ENCODE measurements around the gene SPATA33. TPM values are rescaled to one million over a fixed set of nuclear protein-coding genes. Genes with fewer than 3 reads are reported as not detected.

The SPATA33 gene
- total RNA-seq, 2 experiments from 2014 or later, result 4.4 to 7.1 TPM

DNA sequence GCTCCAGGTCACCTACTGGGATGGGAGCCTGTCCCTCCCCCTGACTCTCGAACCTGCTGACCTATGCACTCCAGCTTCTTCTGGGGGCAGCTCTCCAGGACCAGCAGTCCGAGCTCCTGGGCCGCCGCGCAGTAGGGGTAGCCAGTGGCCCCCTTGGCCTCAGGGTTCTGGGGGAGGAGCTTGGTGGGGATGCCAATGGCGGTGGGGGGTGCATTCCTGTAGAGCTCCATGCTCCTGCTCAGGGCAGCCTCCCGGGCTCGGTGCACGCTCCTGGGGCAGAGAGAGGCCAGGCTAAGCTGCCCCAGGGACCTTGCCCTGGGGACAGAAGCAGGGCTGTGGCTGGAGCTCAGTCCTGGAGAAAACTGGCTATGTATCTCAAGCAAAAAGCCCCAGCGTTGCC, 51.5 kb downstream of the SPATA33 start:
- ChIA-PET POLR2A (interaction anchor here (1.0 to 2.1 kb wide), 2 partner anchors 15 kb away, joined by 4 to 8 read pairs; no protein-coding TSS in a partner anchor), CTCF (interaction anchor here (2.0 to 4.4 kb wide), 2 partner anchors 85 to 151 kb away, joined by 5 to 45 read pairs; no protein-coding TSS in a partner anchor)
- no peaks in the 10 kb centered on the region for H3K9me3 Mint-ChIP-seq
- TF ChIP-seq CTCF (IDR thresholded peaks at IDR 0.05), result no peak
- ATAC-seq (ENCODE audit: poor library complexity) (no peak), DNase-seq (no peak)
- H3K36me3 Mint-ChIP-seq (ENCODE audit: low read depth), result no peaks in the 10 kb centered on the region
- no peak overlapping the region for H3K27ac ChIP-seq (ENCODE audit: low read depth in 1 of 2, low read length in 2 of 2)
- H3K4me1 ChIP-seq (ENCODE audit: insufficient read depth, low read length), result peaks cover 31% of the 10 kb centered on the region
- peaks cover 0 to 2% of the 10 kb centered on the region in 2 experiments for H3K27me3 ChIP-seq (ENCODE audit: control insufficient read depth in 1 of 2, insufficient read depth in 2 of 2, low read length in 2 of 2)
- no peaks in the 10 kb centered on the region for H3K36me3 ChIP-seq (ENCODE audit: insufficient read depth, low read length)
- H3K9me3 ChIP-seq (ENCODE audit: control insufficient read depth in 1 of 2, insufficient read depth in 1 of 2, low read length in 2 of 2), result no peaks in the 10 kb centered on the region
- H3K27ac Mint-ChIP-seq, result no peak overlapping the region
- peaks cover 6% of the 10 kb centered on the region for H3K4me1 Mint-ChIP-seq (ENCODE audit: low read depth)
- intact Hi-C loops (cut with DNase I, micrococcal nuclease), result no loop called here
- H3K4me3 Mint-ChIP-seq, result no peak overlapping the region
- no peak overlapping the region for H3K4me3 ChIP-seq (ENCODE audit: low read length)
- no peaks in the 10 kb centered on the region for H3K27me3 Mint-ChIP-seq

- Mint-ChIP-seq H3K27me3 (no peaks in the 10 kb centered on the region), H3K4me3 (no peak overlapping the region), H3K36me3 (ENCODE audit: low read depth) (no peaks in the 10 kb centered on the region), H3K9me3 (no peaks in the 10 kb centered on the region), H3K27ac (no peak overlapping the region), H3K4me1 (ENCODE audit: low read depth) (peaks cover 6% of the 10 kb centered on the region)
- CTCF ChIA-PET, result interaction anchor here (2.0 to 4.4 kb wide), 2 partner anchors 84 to 151 kb away, joined by 5 to 45 read pairs; no protein-coding TSS in a partner anchor
- Histone ChIP-seq H3K4me3 (ENCODE audit: low read length) (no peak overlapping the region), H3K4me1 (ENCODE audit: insufficient read depth, low read length) (peaks cover 31% of the 10 kb centered on the region), H3K27me3 (ENCODE audit: control insufficient read depth in 1 of 2, insufficient read depth in 2 of 2, low read length in 2 of 2) (peaks cover 0 to 2% of the 10 kb centered on the region in 2 experiments), H3K27ac (ENCODE audit: low read depth in 1 of 2, low read length in 2 of 2) (no peak overlapping the region), H3K36me3 (ENCODE audit: insufficient read depth, low read length) (no peaks in the 10 kb centered on the region), H3K9me3 (ENCODE audit: control insufficient read depth in 1 of 2, insufficient read depth in 1 of 2, low read length in 2 of 2) (no peaks in the 10 kb centered on the region)
- DNase-seq (no peak), ATAC-seq (ENCODE audit: poor library complexity) (no peak)
- POLR2A ChIA-PET, result interaction anchor here (1.0 to 1.6 kb wide), 2 partner anchors 14 kb away, joined by 4 read pairs; no protein-coding TSS in a partner anchor
- TF ChIP-seq CTCF (IDR thresholded peaks at IDR 0.05), result no peak
- intact Hi-C loops (cut with DNase I, micrococcal nuclease), result no loop called here
Observed at GRCh38 chr16:89709716-89710432, 52.2 kb downstream of the SPATA33 start.

DNA sequence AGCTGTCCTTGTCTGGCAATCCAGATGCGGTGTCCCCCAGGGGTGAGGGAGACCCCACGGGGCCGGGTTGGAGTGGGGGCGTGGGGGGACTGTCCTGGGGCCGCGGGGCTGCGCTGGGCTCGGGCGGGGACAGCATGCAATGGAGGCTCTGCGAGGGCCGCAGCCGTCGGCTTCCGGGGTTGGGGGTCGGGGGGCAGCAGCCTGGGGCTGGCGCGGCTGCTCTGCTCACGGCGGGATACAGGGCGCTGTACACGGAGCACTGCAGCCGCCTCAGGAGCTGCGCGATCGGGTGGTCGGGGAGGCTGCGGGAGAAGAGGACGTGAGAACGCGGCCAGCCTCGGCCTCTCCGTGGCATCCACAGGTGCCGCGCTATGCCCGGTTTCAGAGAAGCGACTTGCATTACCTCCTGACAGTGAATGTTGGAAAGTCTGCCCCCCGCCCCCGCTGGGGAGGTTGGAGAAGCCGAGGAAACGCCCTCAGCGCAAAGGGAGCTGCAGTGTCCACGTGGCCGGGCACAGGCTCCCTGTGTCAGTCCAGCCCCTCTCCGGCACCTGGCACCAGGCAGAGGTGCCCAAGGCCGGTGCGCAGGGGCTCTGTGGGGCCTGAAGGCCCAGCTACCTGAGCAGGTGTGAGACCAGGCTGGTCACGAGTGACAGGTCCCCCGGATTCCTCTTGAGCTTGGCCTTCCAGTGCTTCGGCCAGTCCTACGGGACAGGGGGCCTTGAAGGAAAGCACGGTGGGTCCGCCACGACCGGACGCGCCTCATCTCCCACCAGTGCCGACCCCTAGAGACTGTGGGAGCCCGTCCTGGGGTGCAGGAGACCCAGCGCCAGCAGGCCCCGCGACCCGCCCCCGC, 53.3 kb downstream of the SPATA33 start:
- no peak for TF ChIP-seq CTCF (IDR thresholded peaks at IDR 0.05)
- POLR2A ChIA-PET, result interaction anchor here (0.5 to 1.6 kb wide), 6 partner anchors 10 to 162 kb away, joined by 3 to 7 read pairs (median 4); partner anchors contain the start of genes SPATA2L and TCF25
- no peak overlapping the region for H3K4me3 ChIP-seq (ENCODE audit: low read length)
- H3K27ac ChIP-seq (ENCODE audit: low read depth in 1 of 2, low read length in 2 of 2), result no peak overlapping the region
- DNase-seq, result peak in 1 of 14 experiments; percentile 30
- H3K36me3 ChIP-seq (ENCODE audit: insufficient read depth, low read length), result no peaks in the 10 kb centered on the region
- Mint-ChIP-seq H3K27ac (no peak overlapping the region), H3K4me3 (no peak overlapping the region), H3K4me1 (ENCODE audit: low read depth) (peaks cover 4% of the 10 kb centered on the region), H3K36me3 (ENCODE audit: low read depth) (no peaks in the 10 kb centered on the region), H3K27me3 (no peaks in the 10 kb centered on the region), H3K9me3 (no peaks in the 10 kb centered on the region)
- intact Hi-C loops (cut with DNase I, micrococcal nuclease), result no loop called here
- peaks cover 0 to 2% of the 10 kb centered on the region in 2 experiments for H3K27me3 ChIP-seq (ENCODE audit: control insufficient read depth in 1 of 2, insufficient read depth in 2 of 2, low read length in 2 of 2)
- ATAC-seq (ENCODE audit: poor library complexity), result no peak
- H3K4me1 ChIP-seq (ENCODE audit: insufficient read depth, low read length), result peaks cover 25% of the 10 kb centered on the region
- no peaks in the 10 kb centered on the region for H3K9me3 ChIP-seq (ENCODE audit: control insufficient read depth in 1 of 2, insufficient read depth in 1 of 2, low read length in 2 of 2)
- CTCF ChIA-PET, result no interaction called here
